H9 (cell line): Measurements from ENCODE around the gene AIG1. TPM values are rescaled to one million over a fixed set of nuclear protein-coding genes. Genes with fewer than 3 reads are reported as not detected.

Experiments used
- DNase-seq: peaks from one replicate; pipeline ENCODE4 v3.0.0-alpha.2; 2017
- H2AFZ ChIP-seq: one replicate; pipeline ENCODE4 v1.6.1; 2013; ENCODE audit warnings: mild to moderate bottlenecking, low read length, control low read depth, moderate library complexity
- H2AK5ac ChIP-seq: 2 replicates; pipeline ENCODE4 v1.6.1; 2013; ENCODE audit warnings: low read length, control low read depth, mixed read lengths; ENCODE audit not compliant: insufficient read length
- H2BK120ac ChIP-seq: one replicate; pipeline ENCODE4 v1.6.1; 2013; ENCODE audit warnings: low read depth, mild to moderate bottlenecking, low read length, control low read depth, inconsistent platforms; ENCODE audit not compliant: poor library complexity, severe bottlenecking
- H2BK12ac ChIP-seq: 2 replicates; pipeline ENCODE4 v1.6.1; 2013; ENCODE audit warnings: low read length, control low read depth, mixed read lengths, low read depth; ENCODE audit not compliant: insufficient read length
- H2BK15ac ChIP-seq: 2 replicates; pipeline ENCODE4 v1.6.1; 2013; ENCODE audit warnings: low read depth, low read length, control low read depth
- H2BK20ac ChIP-seq: one replicate; pipeline ENCODE4 v1.6.1; 2013; ENCODE audit warnings: low read depth, mild to moderate bottlenecking, low read length, control low read depth, inconsistent platforms; ENCODE audit not compliant: poor library complexity, severe bottlenecking
- H2BK5ac ChIP-seq: 2 replicates; pipeline ENCODE4 v1.6.1; 2013; ENCODE audit warnings: low read length, control low read depth, mixed read lengths; ENCODE audit not compliant: insufficient read length
- H3K14ac ChIP-seq: 2 replicates; pipeline ENCODE4 v1.6.1; 2013; ENCODE audit warnings: low read length, control low read depth; ENCODE audit not compliant: insufficient read depth
- H3K18ac ChIP-seq: 2 replicates; pipeline ENCODE4 v1.6.1; 2013; ENCODE audit warnings: low read depth, mild to moderate bottlenecking, mixed read lengths, low read length, control low read depth; ENCODE audit not compliant: insufficient read length
- H3K23ac ChIP-seq: 2 replicates; pipeline ENCODE4 v1.6.1; 2013; ENCODE audit warnings: low read length, control low read depth, mixed read lengths, low read depth; ENCODE audit not compliant: insufficient read length
- H3K23me2 ChIP-seq: 2 replicates; pipeline ENCODE4 v1.6.1; 2013; ENCODE audit warnings: low read depth, mild to moderate bottlenecking, mixed read lengths, low read length, control low read depth; ENCODE audit not compliant: insufficient read length, poor library complexity, severe bottlenecking
- H3K27ac ChIP-seq: 2 replicates; pipeline ENCODE4 v1.5.1; 2013; ENCODE audit warnings: low read length, control low read depth, mixed read lengths, low read depth; ENCODE audit not compliant: insufficient read length
- H3K27me3 ChIP-seq: 2 replicates; pipeline ENCODE4 v1.6.1; 2013; ENCODE audit warnings: low read length, control low read depth, inconsistent platforms; ENCODE audit not compliant: insufficient read depth
- H3K4ac ChIP-seq: 2 replicates; pipeline ENCODE4 v1.6.1; 2013; ENCODE audit warnings: low read depth, mild to moderate bottlenecking, control low read depth, inconsistent platforms, low read length, moderate library complexity
- H3K4me1 ChIP-seq: 2 replicates; pipeline ENCODE4 v1.6.1; 2013; ENCODE audit warnings: low read length, control low read depth, inconsistent platforms; ENCODE audit not compliant: insufficient read depth
- H3K4me2 ChIP-seq: 2 replicates; pipeline ENCODE4 v1.6.1; 2013; ENCODE audit warnings: low read length, control low read depth, mixed read lengths; ENCODE audit not compliant: insufficient read length, insufficient read depth
- H3K56ac ChIP-seq: 2 replicates; pipeline ENCODE4 v1.6.1; 2013; ENCODE audit warnings: low read depth, mild to moderate bottlenecking, mixed read lengths, low read length, control low read depth; ENCODE audit not compliant: insufficient read length
- H3K79me1 ChIP-seq: 2 replicates; pipeline ENCODE4 v1.6.1; 2013; ENCODE audit warnings: low read depth, mild to moderate bottlenecking, moderate library complexity, low read length, control low read depth, inconsistent platforms; ENCODE audit not compliant: insufficient read depth, poor library complexity, severe bottlenecking
- H3K79me2 ChIP-seq: 2 replicates; pipeline ENCODE4 v1.6.1; 2013; ENCODE audit warnings: low read length, control low read depth, inconsistent platforms; ENCODE audit not compliant: insufficient read depth
- H3K9ac ChIP-seq: 2 replicates; pipeline ENCODE4 v1.6.1; 2013; ENCODE audit warnings: low read length, control low read depth, mixed read lengths; ENCODE audit not compliant: insufficient read length; ENCODE audit errors: extremely low read depth
- H3K9me3 ChIP-seq: one replicate; pipeline ENCODE4 v1.6.1; 2013; ENCODE audit warnings: low read depth, low read length, inconsistent platforms; ENCODE audit not compliant: control insufficient read depth
- H3T11ph ChIP-seq: one replicate; pipeline ENCODE4 v1.6.1; 2013; ENCODE audit warnings: mild to moderate bottlenecking, low read length, control low read depth, inconsistent platforms
- H4K20me1 ChIP-seq: one replicate; pipeline ENCODE4 v1.6.1; 2013; ENCODE audit not compliant: control insufficient read depth, insufficient read length, insufficient read depth
- H4K5ac ChIP-seq: 2 replicates; pipeline ENCODE4 v1.6.1; 2013; ENCODE audit warnings: low read depth, mild to moderate bottlenecking, mixed read lengths, low read length, control low read depth; ENCODE audit not compliant: insufficient read length
- H4K8ac ChIP-seq: replicated peaks from 2 replicates; pipeline ENCODE4 v1.6.1; 2013; ENCODE audit warnings: low read length, control low read depth, mixed read lengths, low read depth; ENCODE audit not compliant: insufficient read length
- H4K91ac ChIP-seq: 2 replicates; pipeline ENCODE4 v1.6.1; 2013; ENCODE audit warnings: low read depth, mild to moderate bottlenecking, moderate library complexity, mixed read lengths, low read length, control low read depth; ENCODE audit not compliant: insufficient read length
- H3K27ac Mint-ChIP-seq, 3 experiments: 2 replicates in 2 of 3; 3 replicates in 1 of 3; pipeline ENCODE4 v1.8.0; 2020 to 2021; ENCODE audit warnings: mixed read lengths in 3 of 3, mild to moderate bottlenecking in 1 of 3, moderate library complexity in 1 of 3
- H3K27me3 Mint-ChIP-seq: 2 replicates; pipeline ENCODE4 v1.8.0; 2021; ENCODE audit warnings: low read depth, mild to moderate bottlenecking, moderate library complexity, mixed read lengths
- H3K36me3 Mint-ChIP-seq, 3 experiments: 2 replicates in 2 of 3; 3 replicates in 1 of 3; pipeline ENCODE4 v1.8.0; 2020 to 2021; ENCODE audit warnings: low read depth in 3 of 3, mixed read lengths in 3 of 3; ENCODE audit not compliant: insufficient read depth in 1 of 3
- H3K4me1 Mint-ChIP-seq, 2 experiments: 2 replicates each; pipeline ENCODE4 v1.8.0; 2020; ENCODE audit warnings: mixed read lengths in 2 of 2
- H3K4me3 Mint-ChIP-seq, 2 experiments: 2 replicates in 1 of 2; 3 replicates in 1 of 2; pipeline ENCODE4 v1.8.0; 2020 to 2021; ENCODE audit warnings: mild to moderate bottlenecking in 2 of 2, mixed read lengths in 2 of 2, moderate library complexity in 1 of 2
- H3K9me3 Mint-ChIP-seq, 2 experiments: 2 replicates in 1 of 2; 3 replicates in 1 of 2; pipeline ENCODE4 v1.8.0; 2020; ENCODE audit warnings: mild to moderate bottlenecking in 2 of 2, mixed read lengths in 2 of 2, moderate library complexity in 1 of 2
- WGBS: extraction: QIAGEN DNeasy Blood & Tissue Kit; methylation state at CpG from one replicate; pipeline ENCODE4 v1.1.7; 2013; ENCODE audit warnings: missing lambda C conversion rate, low lambda C conversion rate, mixed read lengths; ENCODE audit not compliant: insufficient read length; ENCODE audit errors: extremely low coverage; 5-methylcytosine and 5-hydroxymethylcytosine counted together
- total RNA-seq: library from RNA; stranded (reverse); gene quantifications from 2 replicates; pipeline ENCODE4 v1.2.1, GENCODE V29; 2021
- TF ChIP-seq, protein P1 (sequence below): fragments of 200-600 bp; sonication (generic); conservative IDR thresholded peaks from 3 replicates; pipeline ENCODE4 v1.8.0; 2021; ENCODE audit warnings: antibody characterized with exemption, mild to moderate bottlenecking

Gene AIG1
- total RNA-seq, 1 experiment from 2014 or later: 44.6 TPM

DNA sequence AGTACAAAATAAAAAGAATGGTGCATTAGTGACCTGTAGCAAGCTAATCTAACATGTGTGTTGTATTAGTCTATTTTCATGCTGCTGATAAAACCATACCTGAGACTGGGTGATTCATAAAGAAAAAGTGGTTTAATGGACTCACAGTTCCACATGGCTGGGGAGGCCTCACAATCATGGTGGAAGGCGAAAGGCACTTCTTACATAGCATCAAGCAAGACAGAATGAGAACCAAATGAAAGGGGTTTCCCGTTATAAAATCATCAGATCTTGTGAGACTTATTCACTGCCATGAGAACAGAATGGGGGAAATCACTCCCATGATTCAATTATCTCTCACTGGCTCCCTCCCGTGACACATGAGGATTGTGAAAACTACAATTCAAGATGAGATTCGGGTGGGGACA, 45.4 kb upstream of the AIG1 start:
- Histone ChIP-seq H3K27me3 (no peaks in the 10 kb centered on the region), H4K8ac (no peak overlapping the region), H3K14ac (no peak overlapping the region), H3K9me3 (no peaks in the 10 kb centered on the region), H3K18ac (no peak overlapping the region), H2BK15ac (no peak overlapping the region), H3K4me1 (no peaks in the 10 kb centered on the region), H3K27ac (no peak overlapping the region), H2BK20ac (no peak overlapping the region), H3K4me2 (no peak overlapping the region), H3K23me2 (no peaks in the 10 kb centered on the region), H3T11ph (no peak overlapping the region), H4K20me1 (no peaks in the 10 kb centered on the region), H3K79me1 (no peaks in the 10 kb centered on the region), H3K9ac (no peak overlapping the region), H3K4ac (no peak overlapping the region), H3K56ac (no peak overlapping the region), H4K91ac (no peak overlapping the region), H3K79me2 (no peaks in the 10 kb centered on the region), H3K23ac (no peak overlapping the region), H2BK12ac (no peak overlapping the region), H2BK120ac (no peak overlapping the region), H4K5ac (no peak overlapping the region), H2BK5ac (no peak overlapping the region), H2AFZ (no peak overlapping the region), H2AK5ac (no peak overlapping the region)
- no peak overlapping the region for H3K4me3 Mint-ChIP-seq
- peaks cover 0 to 4% of the 10 kb centered on the region in 2 experiments; a peak in 1 of 4 replicates for H3K4me1 Mint-ChIP-seq
- H3K36me3 Mint-ChIP-seq: no peaks in the 10 kb centered on the region
- TF ChIP-seq, protein P1, sequence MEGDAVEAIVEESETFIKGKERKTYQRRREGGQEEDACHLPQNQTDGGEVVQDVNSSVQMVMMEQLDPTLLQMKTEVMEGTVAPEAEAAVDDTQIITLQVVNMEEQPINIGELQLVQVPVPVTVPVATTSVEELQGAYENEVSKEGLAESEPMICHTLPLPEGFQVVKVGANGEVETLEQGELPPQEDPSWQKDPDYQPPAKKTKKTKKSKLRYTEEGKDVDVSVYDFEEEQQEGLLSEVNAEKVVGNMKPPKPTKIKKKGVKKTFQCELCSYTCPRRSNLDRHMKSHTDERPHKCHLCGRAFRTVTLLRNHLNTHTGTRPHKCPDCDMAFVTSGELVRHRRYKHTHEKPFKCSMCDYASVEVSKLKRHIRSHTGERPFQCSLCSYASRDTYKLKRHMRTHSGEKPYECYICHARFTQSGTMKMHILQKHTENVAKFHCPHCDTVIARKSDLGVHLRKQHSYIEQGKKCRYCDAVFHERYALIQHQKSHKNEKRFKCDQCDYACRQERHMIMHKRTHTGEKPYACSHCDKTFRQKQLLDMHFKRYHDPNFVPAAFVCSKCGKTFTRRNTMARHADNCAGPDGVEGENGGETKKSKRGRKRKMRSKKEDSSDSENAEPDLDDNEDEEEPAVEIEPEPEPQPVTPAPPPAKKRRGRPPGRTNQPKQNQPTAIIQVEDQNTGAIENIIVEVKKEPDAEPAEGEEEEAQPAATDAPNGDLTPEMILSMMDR: no peak
- no peaks in the 10 kb centered on the region for H3K27me3 Mint-ChIP-seq
- no peak overlapping the region for H3K27ac Mint-ChIP-seq
- no peaks in the 10 kb centered on the region for H3K9me3 Mint-ChIP-seq
- DNase-seq: no peak
- no CpG with 5 or more reads among the region's 4 CpGs for WGBS
